ENCODE data around the gene ETNK1.

DNA sequence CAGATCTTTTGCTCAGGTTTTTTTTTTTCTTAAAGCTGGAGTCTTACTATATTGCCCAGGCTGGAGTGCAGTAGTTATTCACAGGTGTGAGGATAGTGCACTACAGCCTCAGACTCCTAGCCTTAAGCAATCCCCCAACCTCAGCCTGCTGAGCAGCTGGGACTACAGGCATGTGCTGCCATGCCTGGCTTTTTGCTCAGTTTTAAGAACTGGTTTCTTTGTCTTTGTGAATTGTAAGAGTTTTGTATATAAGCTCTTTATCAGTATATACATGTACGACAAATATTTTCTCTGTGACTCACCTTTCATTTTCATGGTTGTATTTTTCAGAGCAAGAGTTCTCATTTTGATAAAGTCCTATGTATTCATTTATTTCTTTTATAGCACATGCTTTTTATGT lies 47.3 kb upstream of the ETNK1 start:
- TF ChIP-seq, protein P1, sequence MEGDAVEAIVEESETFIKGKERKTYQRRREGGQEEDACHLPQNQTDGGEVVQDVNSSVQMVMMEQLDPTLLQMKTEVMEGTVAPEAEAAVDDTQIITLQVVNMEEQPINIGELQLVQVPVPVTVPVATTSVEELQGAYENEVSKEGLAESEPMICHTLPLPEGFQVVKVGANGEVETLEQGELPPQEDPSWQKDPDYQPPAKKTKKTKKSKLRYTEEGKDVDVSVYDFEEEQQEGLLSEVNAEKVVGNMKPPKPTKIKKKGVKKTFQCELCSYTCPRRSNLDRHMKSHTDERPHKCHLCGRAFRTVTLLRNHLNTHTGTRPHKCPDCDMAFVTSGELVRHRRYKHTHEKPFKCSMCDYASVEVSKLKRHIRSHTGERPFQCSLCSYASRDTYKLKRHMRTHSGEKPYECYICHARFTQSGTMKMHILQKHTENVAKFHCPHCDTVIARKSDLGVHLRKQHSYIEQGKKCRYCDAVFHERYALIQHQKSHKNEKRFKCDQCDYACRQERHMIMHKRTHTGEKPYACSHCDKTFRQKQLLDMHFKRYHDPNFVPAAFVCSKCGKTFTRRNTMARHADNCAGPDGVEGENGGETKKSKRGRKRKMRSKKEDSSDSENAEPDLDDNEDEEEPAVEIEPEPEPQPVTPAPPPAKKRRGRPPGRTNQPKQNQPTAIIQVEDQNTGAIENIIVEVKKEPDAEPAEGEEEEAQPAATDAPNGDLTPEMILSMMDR (conservative IDR thresholded peaks at IDR 0.05 in 1 of 2, IDR thresholded peaks at IDR 0.05 in 1 of 2; ENCODE audit: extremely low read depth in 1 of 2, insufficient read depth in 1 of 2, low read depth in 1 of 2, low read length in 2 of 2) = no peak
- no peak for TF ChIP-seq EZH2 (IDR thresholded peaks at IDR 0.05; ENCODE audit: borderline replicate concordance, low read length)
